HL-60 (cell line): ENCODE data around the gene C4BPB.
A peak's percentile ranks its signal among the peaks of the same experiment; 100 is the strongest.

Source experiments
- DNase-seq, 2 experiments: peaks; one replicate each; pipeline ENCODE4 v3.0.0-alpha.2; 2010 to 2020; ENCODE audit warnings: low read depth in 1 of 2, low spot score in 1 of 2
- H3K27ac ChIP-seq: fragments of 250-450 bp; sonication (Bioruptor Pico); replicated peaks from 2 replicates; pipeline ENCODE4 v1.5.1; 2020; ENCODE audit warnings: mild to moderate bottlenecking, moderate library complexity
- H3K27me3 ChIP-seq: fragments of 250-450 bp; sonication (Bioruptor Pico); 2 replicates; pipeline ENCODE4 v1.5.1; 2021; ENCODE audit warnings: mild to moderate bottlenecking, moderate library complexity; ENCODE audit not compliant: insufficient read depth, poor library complexity, severe bottlenecking
- H3K4me3 ChIP-seq: replicated peaks from 2 replicates; pipeline ENCODE4 v1.5.1; 2011; ENCODE audit warnings: mild to moderate bottlenecking, control low read depth, low read length; ENCODE audit not compliant: insufficient read depth
- CTCF ChIP-seq: IDR thresholded peaks from one replicate; pipeline ENCODE4 v1.5.1; 2011; ENCODE audit warnings: low read length, control low read depth, inconsistent platforms; ENCODE audit not compliant: insufficient read depth
- GABPA ChIP-seq: IDR thresholded peaks from 2 replicates; pipeline ENCODE4 v1.6.1; 2012; ENCODE audit warnings: low read depth
- POLR2AphosphoS5 ChIP-seq: IDR thresholded peaks from 2 replicates; pipeline ENCODE4 v1.6.1; 2012; ENCODE audit warnings: low read depth
- REST ChIP-seq: IDR thresholded peaks from 2 replicates; pipeline ENCODE4 v1.6.1; 2012; ENCODE audit warnings: low read depth; ENCODE audit not compliant: insufficient replicate concordance
- SPI1 ChIP-seq: IDR thresholded peaks from 2 replicates; pipeline ENCODE4 v1.6.1; 2012; ENCODE audit warnings: low read depth, mild to moderate bottlenecking, borderline replicate concordance

Gene C4BPB

GRCh38 chr1:207063014-207063413 is 25.6 kb upstream of the C4BPB start:
- no peak for DNase-seq
- TF ChIP-seq REST (no peak), POLR2AphosphoS5 (no peak), GABPA (no peak), SPI1 (no peak), CTCF (no peak)
- Histone ChIP-seq H3K27me3 (no peaks in the 10 kb centered on the region), H3K27ac (no peak overlapping the region), H3K4me3 (no peak overlapping the region)

GRCh38 chr1:207064561-207064960 is 24.1 kb upstream of the C4BPB start:
- DNase-seq = no peak
- H3K27me3 ChIP-seq = no peaks in the 10 kb centered on the region
- no peak for TF ChIP-seq POLR2AphosphoS5
- no peak for TF ChIP-seq GABPA

DNA sequence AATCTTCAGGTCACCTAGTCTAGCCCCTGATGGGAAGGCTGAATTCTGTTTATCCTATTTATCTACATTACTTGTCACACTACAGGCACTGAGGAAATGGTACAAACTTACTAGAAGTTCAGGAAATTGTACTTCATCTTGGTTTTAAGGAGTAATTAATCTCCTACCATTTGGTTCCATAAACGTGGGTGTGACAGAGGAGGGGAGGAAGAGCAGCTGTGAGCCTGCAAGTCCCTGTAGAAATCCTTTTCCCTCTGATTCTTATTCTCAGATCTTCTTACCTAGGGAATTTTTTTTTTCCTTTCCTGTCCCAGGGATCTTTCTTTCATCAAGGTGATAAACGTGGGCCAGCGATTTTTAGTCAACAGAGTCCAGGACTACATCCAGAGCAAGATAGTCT is 21.5 kb upstream of the C4BPB start:
- TF ChIP-seq CTCF = no peak
- no peak for TF ChIP-seq GABPA
- no peak for TF ChIP-seq SPI1
- no peak overlapping the region for H3K4me3 ChIP-seq

More at GRCh38 chr1:207064561-207064960, 24.1 kb upstream of the C4BPB start:
- H3K4me3 ChIP-seq = no peak overlapping the region
- H3K27ac ChIP-seq = no peak overlapping the region

DNA sequence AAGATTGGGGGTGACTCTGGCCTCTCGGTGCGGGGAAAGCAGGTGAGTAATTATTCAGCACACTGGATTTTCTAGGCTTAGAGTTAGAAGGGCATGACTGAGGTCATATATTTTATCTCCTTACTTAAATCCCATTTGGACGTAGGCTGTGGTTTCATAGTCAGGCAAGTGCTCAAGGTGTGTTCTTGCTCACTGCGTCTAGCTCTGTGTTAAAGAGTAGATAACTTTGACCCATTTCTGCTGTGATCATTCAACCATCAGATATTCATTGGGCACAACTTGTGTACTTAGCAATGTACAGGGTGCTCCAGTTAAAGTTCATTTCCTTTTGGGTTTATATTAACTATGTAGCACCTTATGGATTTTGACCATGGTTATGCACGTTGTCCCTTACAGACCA is 21.0 kb upstream of the C4BPB start:
- DNase-seq = no peak
- Histone ChIP-seq H3K4me3 (no peak overlapping the region), H3K27me3 (no peaks in the 10 kb centered on the region), H3K27ac (no peak overlapping the region)
- TF ChIP-seq GABPA (no peak), CTCF (no peak), POLR2AphosphoS5 (no peak), SPI1 (no peak)

More for the DNA sequence above, 21.5 kb upstream of the C4BPB start:
- Histone ChIP-seq H3K27me3 (no peaks in the 10 kb centered on the region), H3K27ac (no peak overlapping the region)
- DNase-seq = no peak

- Histone ChIP-seq H3K27me3 (no peaks in the 10 kb centered on the region), H3K4me3 (no peak overlapping the region), H3K27ac (peak overlapping the region; percentile 31; the same call in 1 of the 2 replicates)
- peak; percentile 73 to 77 for DNase-seq
- TF ChIP-seq REST (no peak), CTCF (no peak), SPI1 (no peak), GABPA (no peak), POLR2AphosphoS5 (no peak)
These were observed 19.6 kb upstream of the C4BPB start for GRCh38 chr1:207069061-207069460.
